ENCODE data around the gene PAIP1.
"Not testable (repeated sequence)": the region's sequence is repeated elsewhere in the genome, so short reads cannot be mapped to it uniquely, and the experiment has no call there.

Gene PAIP1

DNA sequence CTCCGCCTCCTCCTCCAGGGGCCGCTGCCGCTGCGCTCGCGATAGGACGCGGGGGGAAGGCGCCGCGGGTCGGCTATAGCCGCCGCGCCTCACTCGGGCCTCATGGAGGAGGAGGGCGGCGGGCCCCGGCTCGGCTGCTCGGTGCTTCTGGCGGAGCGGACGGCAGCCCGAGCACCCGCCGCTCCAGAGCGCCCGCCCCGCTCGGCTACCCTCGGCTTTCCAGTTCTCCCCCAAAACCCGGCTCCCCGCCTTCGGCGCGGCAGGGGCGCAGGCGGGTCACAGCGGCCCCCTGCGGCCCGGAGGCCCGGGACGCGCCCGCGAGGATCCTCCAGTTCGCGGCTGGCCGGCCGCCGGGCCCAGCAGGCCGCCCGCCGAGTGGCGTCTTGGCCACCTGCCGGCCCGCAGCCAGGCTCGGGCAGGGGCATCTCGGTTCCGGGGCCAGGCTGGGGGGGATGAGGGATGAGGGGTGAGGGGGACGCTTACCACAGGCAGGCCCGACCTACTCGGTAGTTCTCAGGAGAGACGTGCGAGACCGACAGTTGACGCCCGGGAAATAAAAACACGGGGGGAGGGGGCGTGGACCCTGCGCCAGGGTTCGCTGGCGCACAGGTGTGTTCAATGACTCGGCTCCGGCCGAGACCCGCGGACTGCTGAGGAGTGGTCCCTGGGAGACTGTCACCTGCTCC is at the start of gene PAIP1:
TSS of gene PAIP1 (minus strand) at position 221 of the 686 bp plus-strand sequence. CDS start 231 bp downstream, outside the sequence.
- DNase-seq: peak; percentile 32

DNA sequence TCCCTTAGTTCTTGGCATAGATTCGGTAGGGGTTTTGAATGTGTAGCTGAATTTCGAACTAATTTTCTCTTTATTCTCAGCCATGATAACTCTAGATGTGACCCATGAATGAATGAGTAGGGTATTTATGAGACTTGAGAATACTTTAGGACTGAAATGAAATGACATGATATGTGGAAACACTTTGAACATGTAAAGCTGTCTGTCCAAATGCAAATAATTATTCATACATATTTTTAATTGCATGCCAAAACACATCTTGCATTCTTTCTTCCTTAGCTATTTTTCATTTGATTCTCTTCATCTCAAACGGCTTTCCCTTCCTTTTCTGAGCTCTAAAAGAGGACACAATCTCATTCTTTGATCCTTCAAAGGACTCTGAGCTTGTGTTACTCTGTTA is 49.5 kb upstream of the PAIP1 start:
- no peak for DNase-seq

GRCh38 chr5:43604699-43605098 is 47.8 kb upstream of the PAIP1 start:
- no peak for DNase-seq

DNA sequence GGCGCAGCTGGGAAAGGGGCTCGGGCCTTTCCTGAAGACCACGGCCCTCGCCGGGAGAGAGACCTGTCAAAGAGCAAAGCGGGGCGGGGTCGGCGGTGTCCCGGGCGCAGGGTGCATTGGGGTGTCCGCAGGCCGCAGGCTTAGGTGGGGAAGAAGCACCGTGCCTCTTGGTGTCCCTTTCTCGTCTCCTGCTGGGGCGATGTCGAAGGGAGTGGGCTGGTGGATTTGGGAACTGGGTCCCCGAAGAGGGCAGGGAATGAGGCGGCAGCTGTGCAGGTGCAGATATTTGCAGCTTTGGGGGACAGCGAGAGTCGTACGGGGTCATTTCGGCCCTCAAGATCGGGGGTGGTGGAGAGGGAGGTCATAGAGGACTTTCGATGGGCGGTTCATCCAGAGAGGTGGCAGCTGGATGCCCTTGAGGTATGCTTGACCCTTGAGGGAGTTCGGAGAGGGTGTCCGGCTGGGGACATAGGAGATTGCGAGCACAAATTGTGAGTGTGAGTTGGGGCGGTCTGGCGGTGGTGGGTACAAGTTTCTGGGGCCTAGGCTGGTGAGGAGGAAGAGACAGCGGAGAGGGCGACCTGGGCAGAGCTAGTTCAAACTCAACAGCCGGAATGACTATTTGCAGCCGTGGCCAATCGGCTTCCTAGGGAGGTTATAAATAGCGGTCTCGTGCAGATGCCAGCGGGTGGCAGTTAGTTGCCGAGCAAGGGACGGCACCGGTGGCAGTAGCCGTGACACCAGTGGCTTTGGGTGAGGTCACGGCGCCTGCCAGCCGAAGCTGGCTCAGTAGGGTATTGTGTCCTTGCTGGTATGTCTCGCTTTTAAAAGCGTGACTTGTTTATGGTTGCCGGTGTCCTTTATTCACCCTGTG is 46.7 kb upstream of the PAIP1 start:
- DNase-seq: peak; percentile 62

DNA sequence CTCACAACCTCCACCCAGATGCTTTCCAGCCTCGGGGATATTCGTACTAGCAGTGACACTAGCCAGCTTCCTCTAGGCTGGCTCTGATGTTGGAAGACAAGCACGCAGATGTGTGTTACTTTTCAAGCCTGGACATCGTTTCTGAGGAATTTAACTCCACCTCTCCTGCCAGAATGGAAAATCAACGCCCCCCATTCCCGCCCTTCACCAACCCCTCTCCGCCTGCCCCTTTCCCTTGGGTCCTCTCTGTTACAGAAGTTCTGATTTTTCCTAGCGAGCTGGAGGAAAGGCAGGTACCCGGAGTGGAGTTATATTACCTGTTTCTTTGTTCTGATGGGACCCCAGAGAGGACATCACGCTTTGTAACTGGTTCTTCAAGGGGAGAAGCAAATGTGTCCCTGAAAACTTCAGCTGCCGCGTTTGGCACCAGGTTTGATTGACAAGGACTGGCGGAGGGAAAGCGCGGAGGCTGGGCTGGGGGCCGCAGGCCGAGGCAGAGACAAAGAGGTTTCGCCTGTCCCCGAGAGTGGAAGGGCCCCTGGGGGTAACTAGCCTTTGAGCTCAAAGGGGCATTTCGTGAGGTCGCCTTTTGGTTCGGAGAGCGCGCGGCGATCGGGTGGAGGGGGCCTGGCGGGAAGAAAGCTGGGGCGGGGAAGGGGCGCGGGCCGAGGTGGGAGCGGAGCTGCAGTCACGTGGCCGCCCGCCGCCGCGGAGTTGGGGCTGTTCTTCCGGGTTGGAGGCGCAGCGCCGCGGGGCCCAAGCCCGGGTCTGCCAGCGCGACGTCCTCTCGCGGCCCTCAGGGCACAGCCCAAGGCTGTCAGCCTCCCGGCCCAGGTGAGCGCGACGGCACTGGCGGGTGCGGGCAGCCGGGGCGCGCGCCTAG is 45.8 kb upstream of the PAIP1 start, which contains the start of gene NNT:
TSS of gene NNT (plus strand) at position 720 of the 883 bp plus-strand sequence. CDS start 6,016 bp downstream, outside the sequence.
- peak; percentile 41 for DNase-seq

DNA sequence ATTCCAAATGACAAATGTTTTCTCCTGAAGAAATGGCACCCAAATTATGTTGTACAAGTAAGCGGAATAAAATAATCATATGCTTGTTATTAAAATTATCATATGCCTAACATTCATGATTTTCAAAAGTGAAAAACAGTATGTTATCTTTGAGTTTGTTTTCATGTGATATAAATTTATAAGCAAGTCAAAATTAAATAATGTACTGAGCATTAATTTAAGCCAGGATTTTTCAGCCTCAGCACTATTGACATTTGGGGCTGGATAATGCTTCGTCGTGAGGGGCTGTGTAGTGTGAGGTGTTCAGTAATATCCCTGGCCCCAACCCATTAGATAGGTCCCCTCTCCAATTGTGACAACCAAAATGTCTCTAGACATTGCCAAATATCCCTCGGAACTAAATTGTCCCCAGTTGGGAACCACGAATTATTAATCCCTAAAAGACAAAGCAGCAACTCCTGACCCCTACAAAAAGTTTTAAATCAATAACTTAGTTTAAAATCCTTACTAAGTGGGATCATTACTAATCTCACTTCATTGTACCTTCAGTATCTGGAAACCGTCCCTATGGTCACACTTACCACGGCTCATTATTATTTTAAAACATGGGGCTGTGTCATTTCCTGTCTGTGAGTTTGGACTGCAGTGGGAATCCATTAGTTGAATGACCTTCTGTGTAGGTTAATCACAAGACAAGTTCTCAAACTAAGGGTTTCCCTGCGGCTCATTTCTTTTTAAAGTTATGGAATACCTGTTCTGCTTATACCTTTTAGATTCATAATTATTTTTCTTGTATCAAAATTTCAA is 44.8 kb upstream of the PAIP1 start:
- DNase-seq: peak; percentile 8

GRCh38 chr5:43598927-43599326 is 42.0 kb upstream of the PAIP1 start:
- not testable (repeated sequence) for DNase-seq

DNA sequence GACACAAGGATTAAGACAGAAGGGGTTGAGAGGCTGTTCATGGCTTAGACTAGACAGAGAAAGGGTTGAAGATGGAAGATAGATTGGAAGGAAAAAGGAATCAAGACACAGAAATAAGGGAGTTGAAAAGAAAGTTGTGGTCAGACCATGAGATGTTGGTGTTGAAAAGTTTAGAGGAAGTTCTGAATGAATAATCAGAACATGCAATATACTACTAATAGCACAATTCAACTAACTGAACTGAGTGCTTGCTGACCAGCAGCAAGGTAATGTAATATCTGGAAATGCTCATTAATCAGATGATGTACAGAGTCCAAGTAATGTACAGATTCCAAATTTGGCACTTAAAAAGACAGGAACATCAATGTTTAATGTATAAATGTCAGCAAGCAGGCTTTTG is 35.5 kb upstream of the PAIP1 start:
- no peak for DNase-seq

GRCh38 chr5:43590700-43591099 is 33.8 kb upstream of the PAIP1 start:
- no peak for DNase-seq

DNA sequence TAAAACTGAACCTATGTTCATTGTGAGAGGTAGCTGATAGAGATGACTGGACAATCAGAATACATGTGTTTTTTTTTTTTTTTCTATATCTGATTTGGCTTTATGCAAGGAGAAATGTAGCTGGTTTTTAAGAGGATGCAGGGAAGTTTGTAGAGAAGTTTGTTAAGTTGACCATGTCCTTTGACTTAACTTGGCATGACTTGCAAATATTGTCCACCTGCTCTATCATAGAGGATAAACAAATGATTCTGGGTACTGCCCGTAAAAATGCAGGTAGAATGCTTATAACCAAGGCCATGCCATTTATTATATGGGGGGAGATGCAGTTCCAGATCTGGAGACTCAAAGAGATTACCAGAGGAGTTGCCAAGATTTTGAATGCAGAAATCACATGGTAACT is 32.4 kb upstream of the PAIP1 start:
- no peak for DNase-seq

DNA sequence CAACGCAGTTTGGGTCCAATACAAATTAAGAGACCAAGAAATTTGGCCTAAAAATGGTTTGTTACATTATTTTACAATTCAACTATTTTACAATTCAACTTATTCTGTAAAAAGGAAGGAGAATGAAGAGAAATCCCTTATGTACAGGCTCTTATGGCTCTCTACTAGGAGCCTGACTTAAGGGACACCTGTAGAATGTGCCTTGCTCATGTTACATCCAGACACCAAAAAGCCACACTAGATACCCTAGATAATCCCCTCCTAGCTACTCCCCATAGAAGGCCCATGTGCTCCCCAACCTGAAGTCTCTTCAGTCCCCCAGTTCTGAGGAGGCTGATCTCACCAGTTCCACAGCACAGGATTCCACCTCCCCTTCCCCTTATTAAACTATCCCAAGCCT is 32.0 kb upstream of the PAIP1 start:
- no peak for DNase-seq

- DNase-seq: no peak
Observed at GRCh38 chr5:43584166-43584699, 27.4 kb upstream of the PAIP1 start.

DNA sequence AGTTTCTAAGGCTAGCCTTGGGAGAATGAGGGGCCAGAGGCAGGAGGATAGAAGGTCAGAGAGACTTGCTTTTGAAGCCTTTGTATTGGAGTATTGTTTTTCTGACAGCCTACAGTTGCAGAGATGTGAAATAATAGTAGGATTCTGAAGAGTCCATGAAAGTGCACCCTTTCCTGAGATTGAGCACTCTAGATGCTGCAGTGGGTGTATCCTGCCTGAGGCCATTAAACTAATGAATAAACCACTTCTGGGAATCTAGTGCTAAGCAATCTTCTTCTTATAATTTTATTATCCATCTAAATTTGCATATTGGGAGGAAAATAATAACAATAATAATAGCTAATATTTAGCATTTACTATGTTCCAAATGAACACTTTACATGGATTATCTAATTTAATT is 26.8 kb upstream of the PAIP1 start:
- DNase-seq: no peak

- no peak for DNase-seq
Observed at GRCh38 chr5:43582082-43583005, 25.5 kb upstream of the PAIP1 start.

- DNase-seq: no peak
Observed at GRCh38 chr5:43581398-43581797, 24.5 kb upstream of the PAIP1 start.

DNA sequence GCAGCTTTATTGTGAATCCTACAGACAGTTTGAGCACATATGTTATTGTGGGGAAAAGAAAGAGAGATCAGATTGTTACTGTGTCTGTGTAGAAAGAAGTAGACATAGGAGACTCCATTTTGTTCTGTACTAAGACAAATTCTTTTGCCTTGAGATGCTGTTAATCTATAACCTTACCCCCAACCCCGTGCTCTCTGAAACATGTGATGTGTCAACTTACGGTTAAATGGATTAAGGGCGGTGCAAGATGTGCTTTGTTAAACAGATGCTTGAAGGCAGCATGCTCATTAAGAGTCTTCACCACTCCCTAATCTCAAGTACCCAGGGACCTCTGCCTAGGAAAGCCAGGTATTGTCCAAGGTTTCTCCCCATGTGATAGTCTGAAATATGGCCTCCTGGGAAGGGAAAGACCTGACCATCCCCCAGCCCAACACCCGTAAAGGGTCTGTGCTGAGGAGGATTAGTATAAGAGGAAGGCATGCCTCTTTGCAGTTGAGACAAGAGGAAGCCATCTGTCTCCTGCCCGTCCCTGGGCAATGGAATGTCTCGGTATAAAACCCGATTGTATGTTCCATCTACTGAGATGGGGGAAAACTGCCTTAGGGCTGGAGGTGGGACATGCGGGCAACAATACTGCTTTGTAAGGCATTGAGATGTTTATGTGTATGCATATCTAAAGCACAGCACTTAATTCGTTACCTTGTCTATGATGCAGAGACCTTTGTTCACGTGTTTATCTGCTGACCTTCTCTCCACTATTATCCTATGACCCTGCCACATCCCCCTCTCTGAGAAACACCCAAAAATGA is 23.7 kb upstream of the PAIP1 start:
- not testable (repeated sequence) for DNase-seq

- no peak for DNase-seq
Observed at GRCh38 chr5:43573058-43573457, 16.2 kb upstream of the PAIP1 start.

DNA sequence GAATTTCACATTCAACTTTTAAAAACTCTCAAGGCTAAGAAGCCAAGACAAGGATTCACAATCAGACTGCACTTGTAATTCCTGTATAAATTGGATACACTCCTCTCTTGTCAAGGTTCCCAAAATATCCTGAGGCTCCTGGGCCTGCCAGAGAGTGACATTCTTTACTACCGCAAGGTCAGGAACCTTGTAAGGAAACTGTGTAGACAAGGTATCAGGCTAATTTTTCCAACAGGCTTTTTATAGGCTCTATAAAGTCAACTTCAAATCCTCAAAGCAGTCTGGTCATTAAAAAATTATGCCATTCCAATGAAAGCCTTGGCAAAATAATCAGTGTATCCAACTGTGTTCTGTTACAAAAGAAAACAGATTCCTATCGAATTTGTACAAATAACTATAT is 15.5 kb upstream of the PAIP1 start:
- DNase-seq: no peak

DNA sequence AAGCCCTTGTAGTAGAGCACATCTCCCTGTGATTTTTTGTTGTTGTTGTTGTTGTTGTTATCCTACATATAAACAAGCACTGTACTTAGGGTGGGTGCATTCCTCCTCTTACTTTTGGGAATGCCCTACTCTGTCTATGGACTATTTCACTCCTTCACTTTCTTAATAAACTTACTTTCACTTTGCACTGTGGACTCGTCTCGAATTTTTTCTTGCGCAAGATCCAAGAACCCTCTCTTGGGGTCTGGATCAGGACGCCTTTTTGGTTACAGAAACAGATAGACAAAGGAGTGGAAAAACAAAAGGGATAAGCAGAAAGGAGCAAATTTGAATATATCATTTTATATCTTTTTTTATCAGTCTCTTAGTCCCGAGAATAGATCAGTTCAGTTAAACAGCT is 14.4 kb upstream of the PAIP1 start:
- DNase-seq: no peak
